SU-DHL-6 (cell line): Measurements from ENCODE around the gene MAP3K21.

Source experiments
- CTCF ChIP-seq: fragments of 200-600 bp; sonication (generic); IDR thresholded peaks from one replicate; pipeline ENCODE4 v1.5.1; 2017; ENCODE audit warnings: antibody characterized with exemption, mild to moderate bottlenecking, low read length, moderate library complexity; ENCODE audit not compliant: insufficient read depth, poor library complexity, severe bottlenecking
- EZH2phosphoT487 ChIP-seq: fragments of 200-600 bp; sonication (generic), shearing (Covaris generic); conservative IDR thresholded peaks from 2 replicates; pipeline ENCODE4 v1.6.1; 2018; ENCODE audit warnings: mild to moderate bottlenecking, antibody characterized with exemption, low read length, moderate library complexity, mixed read lengths

- TF ChIP-seq CTCF: no peak
- TF ChIP-seq EZH2phosphoT487: no peak
Observed at GRCh38 chr1:233395863-233396646, 68.5 kb downstream of the MAP3K21 start.
